HG02642 (cell line): Measurements from ENCODE around the gene SLC35F4.

ENCODE experiments used
- ATAC-seq: cut with Tn5 transposase; IDR thresholded peaks from one replicate; pipeline ENCODE4 v1.9.1; 2021; ENCODE audit warnings: mild to moderate bottlenecking; ENCODE audit not compliant: unreplicated experiment, poor library complexity

SLC35F4 gene

GRCh38 chr14:57652769-57653168 lies 213.1 kb downstream of the SLC35F4 start:
- no peak for ATAC-seq

GRCh38 chr14:57641776-57642175 lies 224.1 kb downstream of the SLC35F4 start:
- no peak for ATAC-seq

- no peak for ATAC-seq
Observed at GRCh38 chr14:57640036-57640435, 225.9 kb downstream of the SLC35F4 start.

- ATAC-seq: no peak
Observed at GRCh38 chr14:57637901-57638300, 228.0 kb downstream of the SLC35F4 start.

GRCh38 chr14:57634335-57634734 lies 231.6 kb downstream of the SLC35F4 start:
- ATAC-seq: no peak

- ATAC-seq: no peak
Observed at GRCh38 chr14:57632649-57633048, 233.2 kb downstream of the SLC35F4 start.

- no peak for ATAC-seq
Observed at GRCh38 chr14:57617510-57617909, 248.4 kb downstream of the SLC35F4 start.

- ATAC-seq: no peak
Observed at GRCh38 chr14:57612946-57613345, 252.9 kb downstream of the SLC35F4 start.

- ATAC-seq: no peak
Observed at GRCh38 chr14:57611555-57612075, 254.3 kb downstream of the SLC35F4 start.

- no peak for ATAC-seq
Observed at GRCh38 chr14:57610631-57611030, 255.3 kb downstream of the SLC35F4 start.

- no peak for ATAC-seq
Observed at GRCh38 chr14:57609192-57610075, 256.5 kb downstream of the SLC35F4 start.

GRCh38 chr14:57607086-57607485 lies 258.8 kb downstream of the SLC35F4 start:
- ATAC-seq: no peak

GRCh38 chr14:57583396-57583795 lies 282.5 kb downstream of the SLC35F4 start:
- no peak for ATAC-seq

- no peak for ATAC-seq
Observed at GRCh38 chr14:57582746-57583145, 283.1 kb downstream of the SLC35F4 start.

- ATAC-seq: no peak
Observed at GRCh38 chr14:57578801-57579200, 287.1 kb downstream of the SLC35F4 start.

GRCh38 chr14:57576498-57576897 lies 289.4 kb downstream of the SLC35F4 start:
- no peak for ATAC-seq

GRCh38 chr14:57575482-57575881 lies 290.4 kb downstream of the SLC35F4 start:
- ATAC-seq: no peak

GRCh38 chr14:57574617-57575288 lies 291.1 kb downstream of the SLC35F4 start:
- ATAC-seq: no peak

GRCh38 chr14:57573173-57573572 lies 292.7 kb downstream of the SLC35F4 start:
- ATAC-seq: no peak

- no peak for ATAC-seq
Observed at GRCh38 chr14:57568554-57568953, 297.3 kb downstream of the SLC35F4 start.

- no peak for ATAC-seq
Observed at GRCh38 chr14:57567220-57567619, 298.7 kb downstream of the SLC35F4 start.
